Germinal center (tissue), 1 donor: ENCODE data around the gene RANBP17.
"Not testable (repeated sequence)": the region's sequence is repeated elsewhere in the genome, so short reads cannot be mapped to it uniquely, and the experiment has no call there.

Source experiments
- DNase-seq: peaks from one replicate; pipeline ENCODE4 v3.0.0; 2012; ENCODE audit warnings: mixed read lengths, low spot score

Gene RANBP17

DNA sequence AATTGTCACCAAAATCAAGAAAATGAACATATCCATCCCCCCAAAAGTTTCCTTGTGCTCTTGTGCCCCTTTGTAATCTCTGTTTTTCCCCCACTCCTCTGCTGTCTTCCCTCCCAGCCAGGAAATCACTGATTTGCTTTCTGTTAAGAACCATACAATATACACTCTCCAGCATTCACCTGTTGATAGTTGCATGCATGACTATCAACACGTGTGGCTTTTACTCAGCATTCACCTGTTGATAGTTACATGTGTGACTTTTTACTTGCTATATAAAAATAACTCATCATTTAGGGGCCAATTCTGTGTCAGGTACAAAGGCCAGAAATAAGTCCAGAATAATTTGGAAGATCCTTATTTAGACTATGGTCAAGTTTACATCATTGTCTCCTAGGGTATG, 6.0 kb downstream of the RANBP17 start:
- no peak for DNase-seq

DNA sequence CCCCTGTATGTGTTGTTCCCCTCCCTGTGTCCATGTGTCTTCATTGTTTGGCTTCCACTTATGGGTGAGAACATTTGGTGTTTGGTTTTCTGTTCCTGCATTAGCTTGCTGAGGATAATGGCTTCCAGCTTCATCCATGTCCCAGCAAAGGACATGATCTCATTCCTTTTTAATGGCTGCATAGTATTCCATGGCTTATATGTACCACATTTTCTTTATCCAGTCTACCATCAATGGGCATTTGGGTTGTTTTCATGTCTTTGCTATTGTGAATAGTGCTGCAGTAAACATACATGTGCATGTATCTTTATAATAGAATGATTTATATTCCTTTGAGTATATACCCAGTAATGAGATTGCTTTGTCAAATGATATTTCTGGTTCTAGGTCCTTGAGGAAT, 8.6 kb downstream of the RANBP17 start:
- DNase-seq: not testable (repeated sequence)

DNA sequence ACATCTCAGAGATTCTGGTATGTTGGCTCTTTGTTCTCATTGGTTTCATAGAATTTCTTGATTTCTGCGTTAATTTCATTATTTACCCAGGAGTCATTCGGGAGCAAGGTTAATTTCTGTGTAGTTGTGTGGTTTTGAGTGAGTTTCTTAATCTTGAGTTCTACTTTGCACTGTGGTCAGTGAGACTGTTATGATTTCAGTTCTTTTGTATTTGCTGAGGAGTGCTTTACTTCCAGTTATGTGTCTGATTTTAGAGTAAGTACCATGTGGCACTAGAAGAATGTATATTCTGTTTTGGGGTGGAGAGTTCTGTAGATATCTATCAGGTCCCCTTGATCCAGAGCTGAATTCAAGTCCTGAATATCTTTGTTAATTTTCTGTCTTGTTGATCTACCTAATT, 12.2 kb downstream of the RANBP17 start:
- no peak for DNase-seq

DNA sequence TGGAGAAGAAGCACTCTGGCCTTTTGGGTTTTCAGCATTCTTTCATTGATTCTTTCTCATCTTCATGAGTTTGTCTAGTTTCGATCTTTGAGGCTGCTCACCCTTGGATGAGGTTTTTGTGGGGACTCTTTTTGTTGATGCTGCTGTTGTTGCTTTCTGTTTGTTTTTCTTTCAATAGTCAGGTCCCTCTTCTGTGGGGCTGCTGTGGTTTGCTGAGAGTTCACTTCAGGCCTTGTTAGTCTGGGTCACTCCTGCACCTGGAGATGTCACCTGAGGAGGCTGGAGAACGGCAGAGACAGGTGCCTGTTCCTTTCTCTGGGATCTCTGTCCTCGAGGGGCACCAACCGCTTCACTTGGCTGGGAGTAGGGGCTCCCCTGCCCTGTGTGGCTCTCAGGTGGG, 14.0 kb downstream of the RANBP17 start:
- no peak for DNase-seq

DNA sequence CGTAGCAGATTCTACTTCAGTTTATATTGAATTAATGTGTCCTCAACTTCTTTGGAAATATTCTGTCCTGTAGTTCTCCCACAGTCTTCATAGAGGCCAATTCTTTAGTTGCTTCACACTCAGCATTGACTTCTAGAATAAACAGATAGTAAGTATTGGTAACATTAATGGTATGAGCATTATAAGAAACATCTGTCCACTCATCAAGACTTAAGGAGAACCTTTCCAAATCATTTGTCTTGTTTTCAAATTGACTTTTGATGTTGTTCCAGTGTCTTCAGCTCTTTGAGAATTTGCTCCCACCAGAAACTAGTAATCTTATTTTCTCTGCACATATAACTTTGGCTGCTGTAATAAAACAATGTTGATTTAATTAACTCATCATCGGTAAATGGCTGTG, 18.3 kb downstream of the RANBP17 start:
- no peak for DNase-seq

DNA sequence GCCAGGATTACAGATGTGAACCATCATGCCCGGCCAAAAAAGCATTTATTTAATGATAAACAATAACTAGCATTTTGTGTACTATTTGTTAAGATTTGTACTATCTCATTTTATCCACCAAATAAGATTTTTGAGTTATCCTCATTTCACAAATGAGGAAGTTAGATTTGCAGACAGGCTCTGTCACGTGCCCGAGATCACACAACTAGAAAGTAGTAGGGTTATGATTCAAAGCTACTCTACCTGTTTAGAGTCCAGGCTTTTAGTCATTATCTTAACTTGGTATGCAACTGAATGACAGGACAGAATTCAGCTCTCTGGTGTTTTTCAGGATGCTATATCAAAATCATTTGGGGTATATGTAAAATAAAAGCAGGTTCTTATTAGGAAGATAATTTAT, 20.5 kb downstream of the RANBP17 start:
- DNase-seq: no peak

DNA sequence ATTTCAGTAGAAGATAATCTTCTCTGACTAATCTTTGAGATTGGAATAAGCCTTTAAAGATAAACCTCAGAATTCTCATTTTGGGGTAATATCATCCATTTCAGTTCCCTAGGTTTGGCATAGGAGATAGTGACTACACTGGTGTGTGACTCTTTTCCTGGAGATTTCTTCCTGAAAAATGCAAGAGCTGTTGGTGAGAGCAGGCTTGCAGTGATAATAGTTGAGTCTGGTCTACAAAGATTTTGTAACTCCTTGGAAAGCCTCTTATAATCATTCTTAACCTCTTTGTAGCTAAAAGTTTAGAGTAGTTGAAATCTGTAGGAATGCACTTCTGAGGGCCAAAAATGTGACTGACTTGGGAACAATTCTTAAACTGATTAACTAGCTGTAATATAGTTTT, 23.4 kb downstream of the RANBP17 start:
- DNase-seq: no peak

DNA sequence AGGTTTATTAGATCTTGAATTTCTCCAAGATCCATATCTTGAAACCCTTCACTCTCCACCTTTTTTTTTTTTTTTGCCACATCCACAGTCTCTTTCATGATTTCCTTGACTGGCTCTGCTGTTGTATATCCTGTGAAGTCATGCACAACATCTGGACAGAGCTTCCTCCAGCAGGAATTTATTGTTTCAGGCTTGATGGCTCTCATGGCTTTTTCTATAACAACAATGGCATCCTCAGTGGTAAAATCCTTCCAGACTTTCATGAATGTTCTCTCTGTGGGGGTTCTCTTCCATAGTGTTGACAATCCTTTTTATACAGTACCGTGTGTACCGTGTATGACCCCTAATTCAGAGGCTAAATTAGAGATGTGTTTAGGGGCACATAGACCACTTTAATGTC, 24.0 kb downstream of the RANBP17 start:
- DNase-seq: no peak

DNA sequence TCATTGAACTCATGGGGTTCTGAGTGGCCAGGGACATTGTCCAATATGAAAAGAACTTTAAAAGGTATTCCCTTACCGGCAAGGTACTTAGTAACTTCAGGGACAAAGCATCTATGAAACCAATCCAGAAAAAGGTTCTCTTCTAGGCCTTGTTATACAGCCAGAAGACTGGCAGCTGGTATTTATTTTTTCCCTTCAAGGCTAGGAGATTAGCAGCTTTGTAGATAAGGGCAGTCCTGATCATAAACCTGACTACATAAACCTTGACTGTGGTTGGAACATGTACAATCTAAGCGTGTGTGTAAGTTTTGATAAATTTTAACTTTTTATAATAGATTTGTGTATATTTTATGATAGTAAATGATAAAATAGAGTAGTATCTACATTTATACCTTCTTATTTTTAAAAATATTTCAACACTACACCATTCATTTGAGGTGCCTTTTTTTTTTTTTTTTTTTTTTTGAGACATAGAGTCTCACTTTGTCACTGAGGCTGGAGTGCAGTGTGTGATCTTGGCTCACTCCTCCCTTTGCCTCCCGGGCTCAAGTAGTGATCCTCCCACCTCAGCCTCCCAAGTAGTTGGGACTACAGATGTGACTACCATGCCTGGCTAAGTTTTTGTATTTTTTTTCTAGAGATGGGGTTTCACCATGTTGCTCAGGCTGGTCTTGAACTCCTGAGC, 24.5 kb downstream of the RANBP17 start:
- no peak for DNase-seq

DNA sequence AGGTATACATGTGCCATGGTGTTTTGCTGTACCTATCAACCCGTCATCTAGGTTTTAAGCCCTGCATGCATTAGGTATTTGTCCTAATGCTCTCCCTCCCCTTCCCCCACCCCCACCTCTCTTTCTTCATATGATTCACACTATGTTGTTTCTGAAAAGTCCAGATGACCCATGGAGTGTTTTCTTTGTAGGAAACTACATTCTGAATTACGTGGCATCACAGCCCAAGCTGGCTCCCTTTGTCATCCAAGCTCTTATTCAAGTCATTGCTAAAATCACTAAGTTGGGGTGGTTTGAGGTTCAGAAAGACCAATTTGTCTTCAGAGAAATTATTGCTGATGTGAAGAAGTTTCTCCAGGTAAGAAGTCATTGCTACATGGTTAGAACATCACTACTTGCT, 30.4 kb downstream of the RANBP17 start:
- DNase-seq: no peak

DNA sequence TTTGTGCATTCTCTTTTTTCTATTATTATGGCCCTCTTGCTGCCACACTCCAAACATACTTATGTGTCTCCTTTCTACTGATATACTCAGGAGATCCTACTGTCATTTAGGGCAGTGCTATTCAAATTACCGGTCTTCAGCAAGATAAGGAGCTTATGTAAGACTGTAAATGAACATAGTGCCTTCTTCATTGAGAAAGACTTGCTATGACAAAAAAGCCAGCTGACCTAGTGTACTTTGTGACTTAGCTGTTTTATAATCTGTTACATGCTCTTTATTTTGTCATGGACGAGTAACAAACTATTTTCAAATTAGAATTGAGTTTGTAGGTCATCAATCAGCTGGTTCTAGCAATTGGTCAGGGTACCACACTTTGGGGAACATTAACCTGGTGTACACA, 32.8 kb downstream of the RANBP17 start:
- no peak for DNase-seq

DNA sequence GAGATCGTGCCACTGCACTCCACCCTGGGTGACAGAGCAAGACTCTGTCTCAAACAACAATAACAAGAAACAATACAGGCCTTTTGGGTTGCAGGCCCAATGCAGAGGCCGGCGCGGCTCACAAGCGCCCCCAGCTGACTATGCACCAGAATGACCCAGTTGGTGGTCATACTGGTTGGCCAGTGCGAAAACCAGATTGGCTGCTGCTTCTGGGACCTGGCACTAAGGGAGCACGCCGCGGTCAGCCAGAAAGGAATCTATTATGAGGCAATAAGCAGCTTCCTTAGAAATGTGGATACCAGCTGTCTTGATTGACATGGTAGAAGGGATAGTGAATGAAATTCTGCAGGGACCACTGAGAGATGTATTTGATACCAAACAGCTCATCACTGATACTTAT, 35.0 kb downstream of the RANBP17 start:
- DNase-seq: no peak

DNA sequence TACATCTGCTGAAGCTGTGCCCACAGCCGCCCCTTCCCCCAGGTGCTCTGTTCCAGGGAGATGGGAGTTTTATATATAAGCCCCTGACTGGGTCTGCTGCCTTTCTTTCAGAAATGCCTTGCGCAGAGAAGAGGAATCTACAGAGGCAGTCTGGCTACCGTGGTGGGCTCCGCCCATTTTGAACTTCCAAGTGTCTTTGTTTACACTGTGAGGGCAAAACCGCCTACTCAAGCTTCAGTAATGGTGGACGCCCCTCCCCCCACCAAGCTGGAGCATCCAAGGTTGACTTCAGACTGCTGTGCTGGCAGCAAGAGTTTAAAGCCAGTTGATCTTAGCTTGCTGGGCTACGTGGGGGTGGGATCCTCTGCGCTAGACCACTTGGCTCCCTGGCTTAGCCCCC, 41.3 kb downstream of the RANBP17 start:
- DNase-seq: no peak

DNA sequence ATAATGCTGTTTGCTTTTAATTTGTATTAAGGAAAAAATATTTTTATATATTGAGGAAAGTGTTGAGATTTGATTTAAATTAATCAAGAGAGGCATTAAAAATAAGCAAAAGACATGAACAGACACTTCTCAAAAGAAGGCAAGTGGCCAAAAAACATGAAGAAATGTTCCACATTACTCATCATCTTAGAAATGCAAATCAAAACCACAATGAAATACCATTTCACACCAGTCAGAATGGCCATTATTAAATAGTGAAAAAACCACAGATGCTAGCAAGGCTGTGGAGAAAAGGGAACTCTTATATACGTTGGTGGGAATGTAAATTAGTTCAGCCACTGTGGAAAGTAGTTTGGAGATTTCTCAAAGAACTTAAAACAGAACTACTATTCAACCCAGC, 45.9 kb downstream of the RANBP17 start:
- no peak for DNase-seq

DNA sequence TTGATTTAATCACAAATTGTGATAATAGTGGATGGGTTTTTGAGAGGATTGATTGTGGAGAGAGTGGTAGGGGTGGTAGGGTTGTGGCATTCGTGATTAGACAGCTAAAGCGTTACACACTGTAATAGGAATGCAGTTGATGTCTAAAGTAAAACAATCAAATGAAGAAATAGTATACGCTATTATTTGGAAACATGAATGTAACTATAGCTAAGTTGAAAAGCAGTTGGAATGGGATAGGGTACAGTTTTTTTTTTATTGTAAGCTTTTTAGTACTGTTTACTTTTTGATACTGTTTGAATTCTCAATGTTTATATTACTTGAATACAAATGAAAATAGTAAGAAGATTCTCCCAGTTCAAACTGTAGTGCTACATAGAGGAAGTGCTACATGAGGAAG, 51.8 kb downstream of the RANBP17 start:
- no peak for DNase-seq

DNA sequence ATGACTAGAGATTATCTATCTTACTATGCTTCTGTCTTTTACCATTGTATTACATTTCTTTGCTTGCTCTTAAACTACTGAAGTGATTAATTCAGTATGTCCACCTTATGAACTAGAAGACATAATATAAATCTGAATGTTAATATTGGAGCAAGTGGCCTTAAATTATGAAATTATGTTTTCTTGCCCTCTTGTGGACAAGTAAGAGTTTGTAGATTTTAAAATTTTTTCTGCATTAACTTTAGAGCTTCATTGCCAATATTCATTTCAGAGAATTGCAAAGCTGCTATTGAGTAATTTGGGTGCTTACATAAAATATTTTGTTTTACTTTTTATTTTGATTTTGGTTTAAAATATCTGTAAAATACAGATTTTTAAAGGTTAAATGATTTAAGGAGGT, 55.3 kb downstream of the RANBP17 start:
- no peak for DNase-seq

DNA sequence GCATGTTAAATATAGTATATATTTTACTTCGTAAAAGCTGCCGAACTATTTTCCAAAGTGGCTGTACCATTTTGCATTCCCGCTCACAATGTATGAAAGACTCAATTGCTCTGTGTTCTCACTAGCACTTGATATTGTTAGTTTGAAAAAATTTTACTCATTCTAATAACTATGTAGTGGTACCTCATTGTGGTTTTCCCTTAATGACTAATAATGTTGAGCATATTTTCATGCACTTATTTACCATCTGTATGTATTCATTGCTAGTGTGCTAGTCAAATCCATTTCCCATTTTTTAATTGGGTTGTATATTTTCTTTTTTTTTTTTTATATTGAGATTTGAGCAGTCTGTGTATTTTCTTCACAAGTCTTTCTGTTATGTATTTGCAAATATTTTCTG, 58.4 kb downstream of the RANBP17 start:
- DNase-seq: no peak

DNA sequence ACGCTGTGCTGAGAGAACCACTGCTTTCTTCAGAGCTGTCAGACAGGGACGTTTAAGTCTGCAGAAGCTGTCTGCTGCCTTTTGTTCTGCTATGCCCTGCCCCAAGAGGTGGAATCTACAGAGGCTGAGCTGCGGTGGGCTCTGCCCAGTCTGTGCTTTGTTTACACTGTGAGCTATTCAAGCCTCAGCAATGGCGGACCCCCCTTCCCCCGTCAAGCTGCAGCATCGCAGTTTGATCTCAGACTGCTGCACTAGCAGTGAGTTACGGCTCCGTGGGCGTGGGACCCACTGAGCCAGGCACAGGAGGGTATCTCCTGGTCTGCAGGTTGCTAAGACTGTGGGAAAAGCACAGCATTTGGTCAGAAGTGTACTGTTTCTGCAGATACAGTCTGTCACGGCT, 60.5 kb downstream of the RANBP17 start:
- not testable (repeated sequence) for DNase-seq

DNA sequence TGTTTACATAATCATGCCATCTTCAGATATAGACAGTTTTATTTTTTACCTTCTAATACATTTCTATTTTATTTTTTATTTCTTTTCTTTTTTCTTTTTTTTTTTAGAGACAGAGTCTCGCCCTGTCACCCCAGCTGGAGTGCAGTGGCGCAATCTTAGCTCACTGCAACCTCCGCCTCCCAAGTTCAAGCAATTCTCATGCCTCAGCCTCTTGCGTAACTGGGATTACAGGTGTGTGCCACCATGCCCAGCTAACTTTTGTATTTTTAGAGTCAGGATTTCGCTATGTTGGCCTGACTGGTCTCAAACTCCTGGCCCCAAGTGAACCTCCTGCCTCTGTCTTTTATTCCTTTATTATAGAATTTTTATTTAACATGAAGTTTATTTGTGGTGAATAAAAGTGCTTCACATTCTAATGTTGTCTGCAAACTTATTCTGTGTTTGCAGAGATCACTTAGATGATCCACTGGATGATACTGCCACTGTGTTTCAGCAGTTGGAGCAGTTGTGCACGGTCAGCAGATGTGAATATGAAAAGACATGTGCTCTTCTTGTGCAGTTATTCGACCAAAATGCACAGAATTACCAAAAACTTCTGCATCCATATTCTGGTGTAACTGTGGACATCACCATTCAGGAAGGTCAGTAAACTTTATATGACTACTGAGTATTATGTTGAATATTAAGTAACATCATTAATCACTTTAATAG, 62.2 kb downstream of the RANBP17 start:
- DNase-seq: no peak

DNA sequence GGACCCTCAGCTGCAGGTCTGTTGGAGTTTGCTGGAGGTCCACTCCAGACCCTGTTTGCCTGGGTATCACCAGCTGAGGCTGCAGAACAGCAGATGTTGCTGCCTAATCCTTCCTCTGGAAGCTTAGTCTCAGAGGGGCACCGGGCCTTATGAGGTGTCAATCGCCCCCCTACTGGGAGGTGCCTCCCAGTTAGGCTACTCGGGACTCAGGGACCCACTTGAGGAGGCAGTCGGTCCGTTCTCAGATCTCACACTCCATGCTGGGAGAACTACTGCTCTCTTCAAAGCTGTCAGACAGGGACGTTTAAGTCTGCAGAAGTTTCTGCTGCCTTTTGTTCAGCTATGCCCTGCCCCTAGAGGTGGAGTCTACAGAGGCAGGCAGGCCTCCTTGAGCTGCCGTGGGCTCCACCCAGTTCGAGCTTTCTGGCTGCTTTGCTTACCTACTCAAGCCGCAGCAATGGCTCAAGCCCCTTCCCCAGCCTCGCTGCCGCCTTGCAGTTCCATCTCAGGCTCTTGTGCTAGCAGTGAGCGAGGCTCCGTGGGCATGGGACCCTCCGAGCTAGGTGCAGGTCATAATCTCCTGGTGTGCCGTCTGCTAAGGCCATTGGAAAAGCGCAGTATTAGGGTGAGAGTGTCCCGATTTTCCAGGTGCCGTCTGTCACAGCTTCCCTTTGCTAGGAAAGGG, 73.9 kb downstream of the RANBP17 start:
- DNase-seq: not testable (repeated sequence)

DNA sequence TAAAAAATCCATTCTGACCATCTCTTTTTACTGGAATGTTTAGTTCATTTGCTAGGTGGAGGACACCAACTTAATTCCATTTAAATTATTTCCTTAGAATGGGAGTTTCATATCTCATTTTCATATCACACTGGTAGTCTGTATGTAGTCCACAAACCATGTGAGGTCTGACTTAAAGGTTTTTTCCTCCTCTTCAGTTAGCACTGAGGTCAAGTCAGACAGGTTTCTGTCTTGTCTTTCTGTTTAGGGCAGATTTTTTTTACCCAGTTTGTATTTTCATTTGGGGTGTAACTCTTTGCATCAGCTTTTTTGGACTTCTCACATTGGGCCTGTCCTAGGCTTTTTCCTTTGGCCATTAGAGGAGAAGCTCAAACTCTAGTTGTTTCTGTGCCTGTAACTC, 75.3 kb downstream of the RANBP17 start:
- DNase-seq: no peak

DNA sequence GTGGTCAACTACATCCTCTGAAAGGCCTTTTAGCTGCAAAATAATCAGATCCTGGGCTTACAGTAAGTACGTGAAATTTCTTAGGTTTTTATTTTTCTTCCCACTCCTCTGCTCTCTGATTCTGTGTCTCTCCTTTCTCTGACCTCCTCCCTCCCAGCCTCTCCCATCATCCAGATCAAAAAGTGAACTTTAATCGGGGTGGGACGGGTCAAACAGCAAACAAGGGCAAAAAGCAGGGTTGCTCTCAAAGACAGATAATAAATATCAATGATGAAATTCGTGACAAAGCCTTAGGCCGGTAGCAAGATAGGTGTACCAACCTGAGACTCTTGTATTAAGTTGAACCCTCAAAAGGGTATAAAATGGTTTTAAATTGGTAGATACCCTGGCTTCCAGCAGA, 76.1 kb downstream of the RANBP17 start:
- DNase-seq: no peak

DNA sequence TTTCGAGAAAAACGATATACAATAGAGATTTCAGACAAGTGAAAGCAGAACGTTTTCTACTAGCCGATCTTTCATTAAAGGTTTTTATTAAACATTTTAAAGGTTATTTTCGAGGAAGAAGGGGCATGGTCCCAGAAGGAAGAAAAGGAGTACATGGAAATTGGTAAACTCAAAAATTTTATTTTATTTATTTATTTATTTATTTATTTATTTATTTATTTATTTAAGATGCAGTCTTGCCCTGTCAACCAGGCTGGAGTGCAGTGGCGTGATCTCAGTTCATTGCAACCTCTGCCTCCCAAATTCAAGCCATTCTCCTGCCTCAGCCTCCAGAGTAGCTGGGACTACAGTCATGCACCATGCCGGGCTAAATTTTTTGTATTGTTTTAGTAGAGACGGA, 77.4 kb downstream of the RANBP17 start:
- no peak for DNase-seq

DNA sequence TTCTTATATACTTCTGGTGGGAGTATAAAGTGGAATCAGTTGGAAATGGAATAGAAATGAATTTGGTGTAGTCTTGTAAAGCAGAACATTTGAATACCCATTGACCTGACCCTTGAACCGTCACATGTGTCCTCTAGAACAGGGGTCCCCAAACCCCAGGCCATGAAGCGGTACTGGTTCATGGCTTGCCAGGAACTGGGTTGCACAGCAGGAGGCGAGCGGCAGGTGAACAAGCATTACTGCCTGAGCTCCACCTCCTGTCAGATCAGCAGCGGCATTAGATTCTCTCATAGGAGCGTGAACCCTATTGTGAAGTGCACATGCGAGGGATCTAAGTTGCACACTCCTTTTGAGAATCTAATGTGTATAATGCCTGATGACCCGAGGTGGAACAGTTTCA, 80.0 kb downstream of the RANBP17 start:
- no peak for DNase-seq
